Measurements from ENCODE around the gene FGF2. TPM values are rescaled to one million over a fixed set of nuclear protein-coding genes. Genes with fewer than 3 reads are reported as not detected.
A peak's percentile ranks its signal among the peaks of the same experiment; 100 is the strongest.

FGF2 gene
- total RNA-seq, 1 donor from 2014 or later: 26.1 TPM

DNA sequence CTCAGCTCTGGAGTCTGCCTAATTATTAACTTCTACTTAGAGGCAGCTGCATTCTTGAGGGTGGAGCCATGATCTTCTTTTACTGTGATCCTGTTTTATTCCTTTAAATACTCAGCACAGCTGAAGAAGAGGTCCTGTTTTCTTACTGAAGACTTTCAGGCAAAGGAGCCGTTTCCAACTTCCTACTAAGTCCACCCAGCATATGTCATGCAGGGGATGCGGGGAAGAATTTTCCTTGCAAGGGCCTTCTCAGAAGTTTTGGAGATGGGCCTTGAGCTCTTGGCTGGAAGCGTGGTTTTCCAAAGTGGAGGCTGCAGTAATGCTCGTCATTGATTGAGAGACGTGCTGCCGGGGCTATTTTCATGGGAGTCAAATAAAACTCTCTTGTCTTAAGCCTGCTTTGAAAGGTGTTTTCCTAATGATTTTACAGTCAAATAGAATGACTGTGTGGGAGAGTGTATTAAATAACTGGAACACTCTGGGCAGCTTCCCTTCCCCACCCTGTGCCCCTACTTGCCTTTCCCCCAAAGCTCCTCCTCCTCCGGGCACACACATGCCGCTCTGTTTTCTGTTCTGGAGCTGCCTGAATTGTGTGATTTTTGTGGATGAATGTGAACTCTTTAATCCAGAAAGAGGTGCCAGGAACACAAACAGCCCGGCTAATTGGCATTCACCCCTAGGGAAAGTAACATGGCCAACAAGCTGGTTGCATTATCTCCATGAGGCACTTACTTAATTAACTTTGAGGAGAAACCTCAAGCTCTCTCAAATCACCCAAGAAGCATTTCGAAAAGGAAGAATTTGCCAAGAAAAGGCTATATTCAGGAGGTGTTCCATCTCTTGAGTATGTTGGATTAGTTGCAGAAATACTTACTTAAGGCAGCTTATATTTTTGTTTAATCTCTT is 28.1 kb downstream of the FGF2 start:
- Mint-ChIP-seq H3K27ac (ENCODE audit: unreplicated experiment) (peak overlapping the region; percentile 61), H3K4me3 (ENCODE audit: unreplicated experiment) (no peak overlapping the region), H3K9me3 (ENCODE audit: unreplicated experiment) (no peaks in the 10 kb centered on the region), H3K27me3 (ENCODE audit: unreplicated experiment) (peaks cover 4% of the 10 kb centered on the region), H3K4me1 (ENCODE audit: unreplicated experiment) (peaks cover 39% of the 10 kb centered on the region), H3K36me3 (ENCODE audit: low read depth, unreplicated experiment) (peaks cover under 1% of the 10 kb centered on the region)
- no peak for DNase-seq (ENCODE audit: low spot score)
- TF ChIP-seq CTCF (IDR thresholded peaks at IDR 0.05; ENCODE audit: unreplicated experiment): no peak

DNA sequence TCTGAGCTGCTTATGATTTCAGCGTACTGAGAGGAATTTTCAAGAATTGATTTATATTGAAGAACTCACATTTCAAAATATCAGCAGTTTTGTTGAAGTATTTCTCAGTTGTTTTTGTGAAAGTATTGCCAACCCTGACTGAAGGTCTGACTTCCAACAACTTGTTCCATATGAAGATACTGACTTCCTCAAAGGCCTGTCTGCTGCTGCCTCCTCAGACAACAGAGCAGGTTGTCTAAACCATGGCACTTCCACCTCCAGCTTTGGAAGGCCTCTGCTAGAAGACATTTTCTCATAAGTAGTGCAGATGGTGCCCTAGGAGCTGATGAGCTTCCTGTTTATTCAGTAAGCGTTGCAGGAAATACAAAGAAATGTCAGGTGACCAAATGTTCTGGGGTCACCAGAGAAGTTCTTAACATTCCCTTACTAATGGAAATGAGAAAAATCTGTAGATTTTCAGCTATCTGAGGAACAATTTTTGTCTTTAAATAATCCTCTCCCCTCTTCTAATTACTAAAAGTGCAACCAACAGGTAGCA is 28.8 kb downstream of the FGF2 start:
- peaks cover 35% of the 10 kb centered on the region for H3K4me1 Mint-ChIP-seq (ENCODE audit: unreplicated experiment)
- H3K9me3 Mint-ChIP-seq (ENCODE audit: unreplicated experiment): no peaks in the 10 kb centered on the region
- H3K36me3 Mint-ChIP-seq (ENCODE audit: low read depth, unreplicated experiment): no peaks in the 10 kb centered on the region
- no peak for DNase-seq (ENCODE audit: low spot score)
- no peak for TF ChIP-seq CTCF (IDR thresholded peaks at IDR 0.05; ENCODE audit: unreplicated experiment)
- H3K4me3 Mint-ChIP-seq (ENCODE audit: unreplicated experiment): no peak overlapping the region
- peaks cover 1% of the 10 kb centered on the region for H3K27me3 Mint-ChIP-seq (ENCODE audit: unreplicated experiment)
- H3K27ac Mint-ChIP-seq (ENCODE audit: unreplicated experiment): peak overlapping the region; percentile 88

- no peaks in the 10 kb centered on the region for H3K36me3 Mint-ChIP-seq (ENCODE audit: low read depth, unreplicated experiment)
- H3K9me3 Mint-ChIP-seq (ENCODE audit: unreplicated experiment): no peaks in the 10 kb centered on the region
- no peak overlapping the region for H3K4me3 Mint-ChIP-seq (ENCODE audit: unreplicated experiment)
- peaks cover 40% of the 10 kb centered on the region for H3K4me1 Mint-ChIP-seq (ENCODE audit: unreplicated experiment)
- no peaks in the 10 kb centered on the region for H3K27me3 Mint-ChIP-seq (ENCODE audit: unreplicated experiment)
- TF ChIP-seq CTCF (IDR thresholded peaks at IDR 0.05; ENCODE audit: unreplicated experiment): no peak
- H3K27ac Mint-ChIP-seq (ENCODE audit: unreplicated experiment): no peak overlapping the region
- no peak for DNase-seq (ENCODE audit: low spot score)
Observed at GRCh38 chr4:122857160-122857559, 30.5 kb downstream of the FGF2 start.

DNA sequence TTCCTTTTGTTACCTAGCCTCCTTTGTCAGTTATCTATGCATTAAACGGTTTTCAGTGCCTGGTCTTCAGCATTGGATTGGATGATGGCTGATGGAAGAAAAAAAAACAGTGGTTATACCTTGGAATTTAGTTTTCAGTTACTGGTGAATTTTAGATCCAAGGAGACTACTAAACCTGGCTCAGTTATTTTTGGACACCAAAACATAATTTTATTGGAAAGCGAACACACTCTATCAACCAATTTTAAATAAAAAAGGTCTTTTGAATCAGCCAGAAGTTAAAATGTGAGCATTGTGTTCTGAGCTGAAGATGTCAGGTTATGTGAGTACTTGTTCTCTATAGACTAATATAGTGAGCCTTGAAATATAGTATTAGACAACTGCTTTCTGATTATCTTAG is 32.1 kb downstream of the FGF2 start:
- Mint-ChIP-seq H3K4me1 (ENCODE audit: unreplicated experiment) (peaks cover 30% of the 10 kb centered on the region), H3K27ac (ENCODE audit: unreplicated experiment) (no peak overlapping the region)

More for the DNA sequence above, 32.1 kb downstream of the FGF2 start:
- Mint-ChIP-seq H3K27me3 (ENCODE audit: unreplicated experiment) (no peaks in the 10 kb centered on the region), H3K4me3 (ENCODE audit: unreplicated experiment) (no peak overlapping the region), H3K36me3 (ENCODE audit: low read depth, unreplicated experiment) (no peaks in the 10 kb centered on the region), H3K9me3 (ENCODE audit: unreplicated experiment) (no peaks in the 10 kb centered on the region)
- no peak for TF ChIP-seq CTCF (IDR thresholded peaks at IDR 0.05; ENCODE audit: unreplicated experiment)
- DNase-seq (ENCODE audit: low spot score): no peak

Data from endothelial cell (in vitro differentiated cells).